Activated B cell treated with CpG ODN at 0.5 μM for 24 hours (primary cell): ENCODE measurements around the gene ZNF394. TPM values are rescaled to one million over a fixed set of nuclear protein-coding genes. Genes with fewer than 3 reads are reported as not detected.

ENCODE experiments used
- ATAC-seq: fragments of 200-7000 bp; cut with Tn5 transposase; one replicate; pipeline ENCODE4 v1.10.0; 2021; ENCODE audit warnings: low read depth, mild to moderate bottlenecking, moderate library complexity
- CTCF ChIA-PET: fragments of 350-600 bp; sonication (Branson Sonifier 250); formaldehyde crosslinking; loops from one replicate; lab custom pipeline; 2021; ENCODE audit warnings: antibody characterized with exemption; lab: Charles Lee
- POLR2A ChIA-PET: fragments of 350-600 bp; sonication (Branson Sonifier 250); formaldehyde crosslinking; loops from one replicate; lab custom pipeline; 2021; ENCODE audit warnings: antibody characterized with exemption; lab: Charles Lee
- DNase-seq: peaks from one replicate; pipeline ENCODE4 v3.0.0; 2022
- H3K27ac Mint-ChIP-seq: one replicate; pipeline ENCODE4 v1.8.0; 2020; ENCODE audit warnings: mixed read lengths
- H3K27me3 Mint-ChIP-seq: one replicate; pipeline ENCODE4 v1.8.0; 2021; ENCODE audit warnings: mixed read lengths
- H3K36me3 Mint-ChIP-seq: one replicate; pipeline ENCODE4 v1.8.0; 2021; ENCODE audit warnings: low read depth, mixed read lengths
- H3K4me1 Mint-ChIP-seq: one replicate; pipeline ENCODE4 v1.8.0; 2021; ENCODE audit warnings: mixed read lengths
- H3K4me3 Mint-ChIP-seq: one replicate; pipeline ENCODE4 v1.8.0; 2020; ENCODE audit warnings: mild to moderate bottlenecking, mixed read lengths
- H3K9me3 Mint-ChIP-seq: one replicate; pipeline ENCODE4 v1.8.0; 2020; ENCODE audit warnings: mixed read lengths
- CTCF ChIP-seq: fragments of 200-600 bp; IDR thresholded peaks from one replicate; pipeline ENCODE4 v1.8.0; 2022; ENCODE audit warnings: antibody characterized with exemption, mild to moderate bottlenecking
- intact Hi-C: fragments of 100-400 bp; cut with micrococcal nuclease; formaldehyde crosslinking; loops from one replicate; pipeline ENCODE4 v1.15.1; 2024
- total RNA-seq: library from RNA; stranded (reverse); gene quantifications from 2 replicates; pipeline ENCODE4 v1.2.3, GENCODE V29; 2022

The ZNF394 gene
- total RNA-seq, 1 donor from 2014 or later, result 61.7 TPM

DNA sequence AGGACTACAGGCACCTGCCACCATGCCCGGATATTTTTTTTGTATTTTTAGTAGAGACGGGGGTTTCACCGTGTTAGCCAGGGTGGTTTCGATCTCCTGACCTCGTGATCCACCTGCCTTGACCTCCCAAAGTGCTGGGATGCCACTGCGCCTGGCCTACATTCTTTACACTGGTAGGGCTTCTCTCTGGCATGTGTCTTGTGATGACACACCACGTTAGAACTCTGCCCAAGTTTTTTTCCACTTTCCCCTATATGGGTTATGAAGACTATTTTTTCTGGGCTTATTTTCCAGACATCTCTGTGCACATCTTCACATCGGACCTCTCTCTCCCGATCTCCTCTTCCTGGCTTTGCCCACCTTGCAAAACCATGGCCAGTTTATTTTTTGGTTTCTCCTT lies 41.1 kb upstream of the ZNF394 start:
- H3K27me3 Mint-ChIP-seq, result no peaks in the 10 kb centered on the region
- CTCF ChIA-PET, result no interaction called here

DNA sequence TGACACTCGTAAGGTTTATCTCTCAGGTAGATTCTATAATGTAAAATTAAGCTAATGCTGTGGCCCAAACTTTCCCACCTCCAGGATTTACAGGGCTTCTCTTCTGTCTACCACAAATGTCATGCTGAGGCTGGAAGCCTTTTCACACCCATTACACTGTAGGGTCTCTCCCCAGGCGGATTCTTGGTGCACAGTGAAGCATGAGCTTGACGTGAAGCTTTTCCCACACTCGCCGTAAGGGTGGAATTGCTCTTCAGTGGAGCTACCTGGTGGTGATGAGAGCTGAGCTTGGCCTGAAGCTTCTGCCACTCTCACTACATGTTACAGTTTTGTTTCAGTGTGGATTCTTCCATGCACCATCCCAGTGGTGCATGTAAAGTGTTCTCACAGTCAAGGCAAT lies 40.5 kb upstream of the ZNF394 start:
- ChIA-PET CTCF (no interaction called here), POLR2A (interaction anchor here (1.0 kb wide), 1 partner anchor 69 kb away, joined by 9 read pairs; no protein-coding TSS in a partner anchor)
- intact Hi-C loops, result no loop called here
- Mint-ChIP-seq H3K27me3 (no peaks in the 10 kb centered on the region), H3K36me3 (peaks cover 8% of the 10 kb centered on the region), H3K4me1 (no peaks in the 10 kb centered on the region), H3K9me3 (peaks cover 18% of the 10 kb centered on the region), H3K27ac (no peak overlapping the region), H3K4me3 (no peak overlapping the region)
- no peak for ATAC-seq
- TF ChIP-seq CTCF, result no peak
- no peak for DNase-seq

More for the DNA sequence above, 41.1 kb upstream of the ZNF394 start:
- Mint-ChIP-seq H3K9me3 (peaks cover 18% of the 10 kb centered on the region), H3K4me1 (no peaks in the 10 kb centered on the region), H3K4me3 (no peak overlapping the region), H3K36me3 (peaks cover 8% of the 10 kb centered on the region), H3K27ac (no peak overlapping the region)
- DNase-seq (no peak), ATAC-seq (no peak)
- POLR2A ChIA-PET, result interaction anchor here (1.0 kb wide), 1 partner anchor 70 kb away, joined by 9 read pairs; no protein-coding TSS in a partner anchor
- intact Hi-C loops, result no loop called here
- no peak for TF ChIP-seq CTCF

DNA sequence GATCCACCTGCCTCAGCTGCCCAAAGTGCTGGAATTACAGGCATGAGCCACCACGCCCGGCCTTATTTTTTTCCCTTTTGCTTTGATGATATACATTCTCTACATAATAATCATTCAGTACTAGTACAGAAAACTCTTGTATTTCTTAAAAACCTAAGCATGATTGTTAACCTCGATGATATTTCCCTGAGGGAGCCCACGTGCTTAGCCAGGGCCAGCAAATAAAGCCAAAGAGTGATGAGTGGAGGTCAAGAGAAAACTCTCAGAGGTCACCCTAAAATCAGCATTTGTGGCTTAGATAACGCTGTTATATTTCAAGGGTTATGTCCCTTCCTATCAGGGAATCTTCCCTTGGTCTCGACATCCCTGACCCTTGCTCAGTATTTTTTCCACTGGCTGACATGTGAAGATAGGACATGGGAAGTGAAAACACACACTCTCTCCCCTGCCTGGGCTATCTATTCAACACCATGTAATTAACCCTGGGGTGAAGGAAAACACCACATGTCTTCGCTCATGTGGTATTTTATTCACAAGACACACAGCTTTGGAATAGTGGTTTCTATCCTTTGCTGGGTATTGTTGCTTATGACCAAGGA lies 39.2 kb upstream of the ZNF394 start:
- Mint-ChIP-seq H3K4me3 (no peak overlapping the region), H3K9me3 (peaks cover 18% of the 10 kb centered on the region), H3K4me1 (no peaks in the 10 kb centered on the region), H3K27ac (no peak overlapping the region), H3K27me3 (no peaks in the 10 kb centered on the region), H3K36me3 (peaks cover 6% of the 10 kb centered on the region)
- DNase-seq (no peak), ATAC-seq (no peak)
- intact Hi-C loops, result no loop called here
- ChIA-PET CTCF (no interaction called here), POLR2A (interaction anchor here (0.6 kb wide), 1 partner anchor 27 kb away, joined by 3 read pairs; no protein-coding TSS in a partner anchor)
- no peak for TF ChIP-seq CTCF

GRCh38 chr7:99535667-99536066 lies 35.6 kb upstream of the ZNF394 start:
- Mint-ChIP-seq H3K4me1 (no peaks in the 10 kb centered on the region), H3K36me3 (peaks cover 31% of the 10 kb centered on the region), H3K27ac (no peak overlapping the region), H3K9me3 (peaks cover 31% of the 10 kb centered on the region), H3K4me3 (no peak overlapping the region), H3K27me3 (no peaks in the 10 kb centered on the region)
- TF ChIP-seq CTCF, result no peak
- POLR2A ChIA-PET, result no interaction called here
- no peak for ATAC-seq
- intact Hi-C loops, result no loop called here
- CTCF ChIA-PET, result no interaction called here
- DNase-seq, result no peak

DNA sequence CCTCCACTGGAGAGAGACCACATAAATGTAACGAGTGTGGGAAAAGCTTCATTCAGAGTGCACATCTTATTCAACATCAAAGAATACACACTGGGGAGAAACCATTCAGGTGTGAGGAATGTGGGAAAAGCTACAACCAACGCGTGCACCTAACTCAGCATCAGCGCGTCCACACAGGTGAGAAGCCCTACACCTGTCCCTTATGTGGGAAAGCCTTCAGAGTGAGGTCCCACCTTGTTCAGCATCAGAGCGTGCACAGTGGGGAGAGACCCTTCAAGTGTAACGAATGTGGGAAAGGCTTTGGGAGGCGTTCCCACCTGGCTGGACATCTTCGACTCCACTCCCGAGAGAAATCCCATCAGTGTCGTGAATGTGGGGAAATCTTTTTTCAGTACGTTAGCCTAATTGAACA lies 31.3 kb upstream of the ZNF394 start:
- Mint-ChIP-seq H3K36me3 (peaks cover 65% of the 10 kb centered on the region), H3K4me1 (no peaks in the 10 kb centered on the region), H3K9me3 (peaks cover 27% of the 10 kb centered on the region), H3K4me3 (no peak overlapping the region), H3K27me3 (no peaks in the 10 kb centered on the region), H3K27ac (no peak overlapping the region)
- POLR2A ChIA-PET, result interaction anchor here (0.8 kb wide), 1 partner anchor 27 kb away, joined by 4 read pairs; the partner anchor contains the start of gene ZNF655
- DNase-seq, result no peak
- no peak for ATAC-seq
- intact Hi-C loops, result no loop called here
- no peak for TF ChIP-seq CTCF
- CTCF ChIA-PET, result no interaction called here
